Suprapubic skin (tissue), 3 donors: ENCODE results near the gene LRRC3B.
"Not testable (repeated sequence)": the region's sequence is repeated elsewhere in the genome, so short reads cannot be mapped to it uniquely, and the experiment has no call there.

Experiments
- EP300 ChIP-seq: sonication (generic); formaldehyde crosslinking; IDR thresholded peaks from one replicate; pipeline ENCODE4 v1.6.1; 2017; ENCODE audit warnings: antibody characterized with exemption
- POLR2A ChIP-seq, 2 donors: fragments of 450-650 bp; IDR thresholded peaks; one replicate each; pipeline ENCODE4 v1.6.1; 2017; ENCODE audit warnings: antibody characterized with exemption in 2 of 2, mild to moderate bottlenecking in 2 of 2, moderate library complexity in 2 of 2
- TF ChIP-seq, protein P1 (sequence below), 2 donors: fragments of 200-600 bp in 1 of 2; fragments of 450-650 bp in 1 of 2; sonication (generic) in 1 of 2; IDR thresholded peaks; one replicate each; pipeline ENCODE4 v1.5.1; 2016 to 2019; ENCODE audit warnings: antibody characterized with exemption in 2 of 2, mild to moderate bottlenecking in 1 of 2, moderate library complexity in 1 of 2

DNA sequence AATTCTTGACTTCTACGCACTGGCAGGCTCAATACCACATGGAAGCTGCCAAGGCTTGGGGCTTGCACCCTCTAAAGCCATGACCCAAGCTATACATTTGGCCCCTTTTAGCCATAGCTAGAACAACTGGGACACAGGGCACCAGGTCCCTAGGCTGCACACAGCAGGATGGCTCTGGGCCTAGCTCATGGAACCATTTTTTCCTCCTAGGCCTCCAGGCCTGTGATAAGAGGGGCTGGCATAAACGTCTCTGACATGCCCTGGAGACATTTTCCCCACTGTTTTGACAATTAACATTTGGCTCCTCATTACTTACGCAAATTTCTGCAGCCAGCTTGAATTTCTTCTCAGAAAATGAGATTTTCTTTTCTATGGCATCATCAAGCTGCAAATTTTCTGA, 18.8 kb upstream of the LRRC3B start:
- TF ChIP-seq, protein P1, sequence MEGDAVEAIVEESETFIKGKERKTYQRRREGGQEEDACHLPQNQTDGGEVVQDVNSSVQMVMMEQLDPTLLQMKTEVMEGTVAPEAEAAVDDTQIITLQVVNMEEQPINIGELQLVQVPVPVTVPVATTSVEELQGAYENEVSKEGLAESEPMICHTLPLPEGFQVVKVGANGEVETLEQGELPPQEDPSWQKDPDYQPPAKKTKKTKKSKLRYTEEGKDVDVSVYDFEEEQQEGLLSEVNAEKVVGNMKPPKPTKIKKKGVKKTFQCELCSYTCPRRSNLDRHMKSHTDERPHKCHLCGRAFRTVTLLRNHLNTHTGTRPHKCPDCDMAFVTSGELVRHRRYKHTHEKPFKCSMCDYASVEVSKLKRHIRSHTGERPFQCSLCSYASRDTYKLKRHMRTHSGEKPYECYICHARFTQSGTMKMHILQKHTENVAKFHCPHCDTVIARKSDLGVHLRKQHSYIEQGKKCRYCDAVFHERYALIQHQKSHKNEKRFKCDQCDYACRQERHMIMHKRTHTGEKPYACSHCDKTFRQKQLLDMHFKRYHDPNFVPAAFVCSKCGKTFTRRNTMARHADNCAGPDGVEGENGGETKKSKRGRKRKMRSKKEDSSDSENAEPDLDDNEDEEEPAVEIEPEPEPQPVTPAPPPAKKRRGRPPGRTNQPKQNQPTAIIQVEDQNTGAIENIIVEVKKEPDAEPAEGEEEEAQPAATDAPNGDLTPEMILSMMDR (IDR thresholded peaks at IDR 0.05), result not testable (repeated sequence)
- not testable (repeated sequence) for TF ChIP-seq POLR2A (IDR thresholded peaks at IDR 0.05); EP300
